Uterus (tissue), 4 donors: Measurements from ENCODE around the gene SH3RF3. TPM values are rescaled to one million over a fixed set of nuclear protein-coding genes. Genes with fewer than 3 reads are reported as not detected.

Experiments
- DNase-seq, 2 donors: peaks; one replicate each; pipeline ENCODE4 v3.0.0-alpha.2; 2019 to 2020
- H3K27ac ChIP-seq, 2 donors: fragments of 200-600 bp; sonication (generic); 1 replicate in 1 of 2; 2 replicates in 1 of 2; pipeline ENCODE4 v1.5.1; 2016 to 2018
- H3K27me3 ChIP-seq, 2 donors: fragments of 200-600 bp; sonication (generic); one replicate each; pipeline ENCODE4 v1.5.1; 2018 to 2019; ENCODE audit warnings: control low read depth in 1 of 2
- H3K36me3 ChIP-seq, 2 donors: fragments of 200-600 bp; sonication (generic); one replicate each; pipeline ENCODE4 v1.5.1; 2019; ENCODE audit warnings: control low read depth in 1 of 2
- H3K4me1 ChIP-seq, 2 donors: fragments of 200-600 bp; sonication (generic); one replicate each; pipeline ENCODE4 v1.5.1; 2018 to 2019; ENCODE audit warnings: control low read depth in 1 of 2
- H3K4me3 ChIP-seq, 2 donors: fragments of 200-600 bp; sonication (generic); 1 replicate in 1 of 2; 2 replicates in 1 of 2; pipeline ENCODE4 v1.5.1; 2018 to 2019; ENCODE audit warnings: mild to moderate bottlenecking in 1 of 2
- H3K9me3 ChIP-seq, 2 donors: fragments of 200-600 bp; sonication (generic); one replicate each; pipeline ENCODE4 v1.5.1; 2019; ENCODE audit warnings: control low read depth in 1 of 2
- POLR2A ChIP-seq, 2 donors: fragments of 450-650 bp; IDR thresholded peaks; one replicate each; pipeline ENCODE4 v1.6.1; 2016; ENCODE audit warnings: antibody characterized with exemption in 2 of 2, mild to moderate bottlenecking in 1 of 2, moderate library complexity in 1 of 2
- intact Hi-C: fragments of 100-400 bp; cut with DNase I; formaldehyde crosslinking; loops from one replicate; pipeline ENCODE4 v1.15.1; 2023; ENCODE audit warnings: low total_unique reads
- total RNA-seq, 4 donors: library from RNA; depleted of rRNA in 3 of 4; stranded (reverse); fragments of >200 nt in 3 of 4; gene quantifications; one replicate each; pipeline versions ENCODE4 v1.1.0 to v1.2.4, GENCODE V29; 2014 to 2023
- TF ChIP-seq, protein P1 (sequence below), 4 experiments: fragments of 200-600 bp in 2 of 4; fragments of 450-650 bp in 2 of 4; sonication (generic) in 2 of 4; IDR thresholded peaks; one replicate each; pipeline ENCODE4 v1.5.1; 2016 to 2019; ENCODE audit warnings: antibody characterized with exemption in 4 of 4, mild to moderate bottlenecking in 2 of 4, moderate library complexity in 1 of 4
- donor health status: DM: yes; HTN: yes; CAD: no.

SH3RF3 gene
- total RNA-seq, 4 donors from 2014 or later = 5.1 to 10.2 (median 8.7) TPM; not detected in 1

- H3K27me3 ChIP-seq = no peaks in the 10 kb centered on the region
- intact Hi-C loops = loop anchor here (5.0 to 10.0 kb wide), 2 partner anchors 267 to 384 kb away; no protein-coding TSS in a partner anchor
- no peaks in the 10 kb centered on the region for H3K9me3 ChIP-seq
- H3K36me3 ChIP-seq = no peaks in the 10 kb centered on the region
- peak; percentile 72 to 83 for DNase-seq
- peak overlapping the region; percentile 25 to 59 for H3K4me3 ChIP-seq
- peak overlapping the region; percentile 54 to 69 for H3K27ac ChIP-seq
- no peaks in the 10 kb centered on the region for H3K4me1 ChIP-seq
- peak in 1 of 2 donors; percentile 31 for TF ChIP-seq POLR2A (IDR thresholded peaks at IDR 0.05)
- TF ChIP-seq, protein P1, sequence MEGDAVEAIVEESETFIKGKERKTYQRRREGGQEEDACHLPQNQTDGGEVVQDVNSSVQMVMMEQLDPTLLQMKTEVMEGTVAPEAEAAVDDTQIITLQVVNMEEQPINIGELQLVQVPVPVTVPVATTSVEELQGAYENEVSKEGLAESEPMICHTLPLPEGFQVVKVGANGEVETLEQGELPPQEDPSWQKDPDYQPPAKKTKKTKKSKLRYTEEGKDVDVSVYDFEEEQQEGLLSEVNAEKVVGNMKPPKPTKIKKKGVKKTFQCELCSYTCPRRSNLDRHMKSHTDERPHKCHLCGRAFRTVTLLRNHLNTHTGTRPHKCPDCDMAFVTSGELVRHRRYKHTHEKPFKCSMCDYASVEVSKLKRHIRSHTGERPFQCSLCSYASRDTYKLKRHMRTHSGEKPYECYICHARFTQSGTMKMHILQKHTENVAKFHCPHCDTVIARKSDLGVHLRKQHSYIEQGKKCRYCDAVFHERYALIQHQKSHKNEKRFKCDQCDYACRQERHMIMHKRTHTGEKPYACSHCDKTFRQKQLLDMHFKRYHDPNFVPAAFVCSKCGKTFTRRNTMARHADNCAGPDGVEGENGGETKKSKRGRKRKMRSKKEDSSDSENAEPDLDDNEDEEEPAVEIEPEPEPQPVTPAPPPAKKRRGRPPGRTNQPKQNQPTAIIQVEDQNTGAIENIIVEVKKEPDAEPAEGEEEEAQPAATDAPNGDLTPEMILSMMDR (IDR thresholded peaks at IDR 0.05) = peak; percentile 74 to 95 (median 90)
Measured at GRCh38 chr2:109128048-109128615, 873 bp upstream of the SH3RF3 start.

DNA sequence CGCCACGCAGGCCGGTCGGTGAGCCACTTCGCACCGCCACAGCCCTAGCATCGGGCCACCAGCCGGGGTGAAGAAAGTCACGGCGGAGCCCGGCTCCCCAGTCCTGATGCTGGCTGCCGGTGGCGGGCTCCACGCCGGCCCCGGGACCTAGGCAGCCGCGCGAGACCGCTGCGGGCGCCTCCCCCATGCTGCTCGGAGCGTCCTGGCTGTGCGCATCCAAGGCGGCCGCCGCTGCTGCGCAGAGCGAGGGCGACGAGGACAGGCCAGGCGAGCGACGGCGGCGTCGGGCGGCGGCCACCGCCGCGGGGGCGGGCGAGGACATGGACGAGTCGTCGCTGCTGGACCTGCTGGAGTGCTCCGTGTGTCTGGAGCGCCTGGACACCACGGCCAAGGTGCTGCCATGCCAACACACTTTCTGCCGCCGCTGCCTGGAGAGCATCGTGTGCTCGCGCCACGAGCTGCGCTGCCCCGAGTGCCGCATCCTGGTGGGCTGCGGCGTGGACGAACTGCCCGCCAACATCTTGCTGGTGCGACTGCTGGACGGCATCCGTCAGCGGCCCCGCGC, 433 bp downstream of the SH3RF3 start:
- Histone ChIP-seq H3K9me3 (no peaks in the 10 kb centered on the region), H3K27ac (peak overlapping the region; percentile 6 to 69), H3K36me3 (no peaks in the 10 kb centered on the region), H3K27me3 (no peaks in the 10 kb centered on the region), H3K4me1 (no peaks in the 10 kb centered on the region), H3K4me3 (peak overlapping the region; percentile 25 to 59)
- intact Hi-C loops = loop anchor here (5.0 to 10.0 kb wide), 2 partner anchors 265 to 383 kb away; no protein-coding TSS in a partner anchor
- no peak for TF ChIP-seq POLR2A (IDR thresholded peaks at IDR 0.05)
- TF ChIP-seq, protein P1 (IDR thresholded peaks at IDR 0.05) = no peak
- peak in 1 of 2 donors; percentile 32 for DNase-seq

DNA sequence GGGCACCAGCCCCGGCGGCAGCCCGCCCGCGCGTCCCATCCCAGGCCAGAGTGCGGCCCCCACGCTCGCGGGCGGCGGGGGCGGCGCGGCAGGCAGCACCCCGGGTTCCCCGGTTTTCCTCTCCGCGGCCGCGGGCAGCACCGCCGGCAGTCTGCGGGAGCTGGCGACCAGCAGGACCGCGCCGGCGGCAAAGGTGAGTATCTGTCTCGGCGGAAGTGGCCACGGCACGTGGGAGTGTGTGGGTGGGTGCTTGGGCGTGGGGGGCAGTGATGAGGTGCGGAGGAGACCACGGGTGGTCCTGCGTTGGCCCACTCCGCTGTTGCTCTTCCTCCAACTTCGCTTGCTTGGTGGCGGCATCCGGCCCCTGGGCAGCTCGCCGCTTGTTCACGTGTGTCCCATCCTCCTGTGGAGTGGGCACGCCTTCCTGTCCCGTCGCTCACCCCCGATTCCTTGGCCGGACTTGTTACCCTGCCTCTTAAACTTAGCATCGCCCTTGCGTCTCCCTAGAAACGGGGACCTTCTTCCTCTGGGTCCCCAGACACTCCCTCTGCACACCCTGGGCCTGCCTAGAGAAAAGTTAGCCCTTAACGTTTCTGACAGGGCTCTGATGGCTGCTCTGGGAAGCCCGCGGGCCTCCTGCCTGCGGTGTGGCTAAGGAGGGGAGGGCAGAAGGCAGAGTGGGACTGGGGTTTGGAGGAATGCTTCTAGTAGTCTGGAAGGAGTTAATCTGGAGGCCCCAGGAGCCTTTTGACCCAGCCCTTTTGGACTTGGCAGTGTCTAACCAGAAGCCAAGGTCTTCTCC, 1.1 kb downstream of the SH3RF3 start:
- intact Hi-C loops = loop anchor here (5.0 to 10.0 kb wide), 2 partner anchors 265 to 382 kb away; no protein-coding TSS in a partner anchor
- no peak for DNase-seq
- Histone ChIP-seq H3K4me1 (no peaks in the 10 kb centered on the region), H3K27ac (peak overlapping the region; percentile 6 to 69), H3K4me3 (peak overlapping the region; percentile 25 to 59), H3K27me3 (no peaks in the 10 kb centered on the region), H3K9me3 (no peaks in the 10 kb centered on the region), H3K36me3 (no peaks in the 10 kb centered on the region)
- no peak for TF ChIP-seq POLR2A (IDR thresholded peaks at IDR 0.05)
- TF ChIP-seq, protein P1 (IDR thresholded peaks at IDR 0.05) = no peak

DNA sequence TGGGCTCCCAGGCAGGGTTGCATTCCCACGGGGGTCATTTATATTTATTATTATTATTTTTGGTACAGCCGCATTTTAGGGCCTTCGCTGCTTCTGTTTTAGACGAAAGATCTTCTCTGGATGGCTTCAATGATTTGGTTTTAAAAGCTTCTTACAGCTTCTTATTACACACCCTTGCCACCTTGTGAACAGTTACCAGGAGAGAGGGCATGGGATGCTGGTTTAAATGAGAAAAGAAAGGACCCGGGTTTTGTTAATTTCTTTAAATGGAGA, 1.7 kb downstream of the SH3RF3 start:
- H3K27ac ChIP-seq = peak overlapping the region; percentile 35 to 69
- intact Hi-C loops = no loop called here
- no peaks in the 10 kb centered on the region for H3K27me3 ChIP-seq
- no peaks in the 10 kb centered on the region for H3K4me1 ChIP-seq
- H3K9me3 ChIP-seq = no peaks in the 10 kb centered on the region
- peak overlapping the region; percentile 25 to 59 for H3K4me3 ChIP-seq
- no peaks in the 10 kb centered on the region for H3K36me3 ChIP-seq
- no peak for TF ChIP-seq POLR2A (IDR thresholded peaks at IDR 0.05)
- TF ChIP-seq, protein P1 (IDR thresholded peaks at IDR 0.05) = no peak
- no peak for DNase-seq

- H3K27ac ChIP-seq = no peak overlapping the region
- no peak for DNase-seq
- H3K9me3 ChIP-seq = no peaks in the 10 kb centered on the region
- TF ChIP-seq, protein P1 (IDR thresholded peaks at IDR 0.05) = no peak
- no peak for TF ChIP-seq POLR2A (IDR thresholded peaks at IDR 0.05)
- no peaks in the 10 kb centered on the region for H3K27me3 ChIP-seq
- no peaks in the 10 kb centered on the region for H3K4me1 ChIP-seq
- no peaks in the 10 kb centered on the region for H3K36me3 ChIP-seq
- H3K4me3 ChIP-seq = no peak overlapping the region
- intact Hi-C loops = no loop called here
Measured at GRCh38 chr2:109131777-109132176, 2.8 kb downstream of the SH3RF3 start.
